ENCODE data around the gene BICC1.

Gene BICC1

GRCh38 chr10:58555930-58556311 is 43.2 kb downstream of the BICC1 start:
- no peak overlapping the region for H3K27ac ChIP-seq

GRCh38 chr10:58556516-58557165 is 44.0 kb downstream of the BICC1 start:
- H3K27ac ChIP-seq: no peak overlapping the region
- no peak overlapping the region for H3K4me3 ChIP-seq

More at GRCh38 chr10:58555930-58556311, 43.2 kb downstream of the BICC1 start:
- no peak overlapping the region for H3K4me3 ChIP-seq

GRCh38 chr10:58557714-58558113 is 45.0 kb downstream of the BICC1 start:
- no peak overlapping the region for H3K27ac ChIP-seq
- H3K4me3 ChIP-seq: no peak overlapping the region

GRCh38 chr10:58560068-58560467 is 47.4 kb downstream of the BICC1 start:
- H3K4me3 ChIP-seq: no peak overlapping the region
- H3K27ac ChIP-seq: no peak overlapping the region

GRCh38 chr10:58565271-58565670 is 52.6 kb downstream of the BICC1 start:
- Histone ChIP-seq H3K4me3 (no peak overlapping the region), H3K27ac (no peak overlapping the region)

- Histone ChIP-seq H3K4me3 (no peak overlapping the region), H3K27ac (peak overlapping the region in 2 of 21 experiments; percentile 25 to 43)
Measured at GRCh38 chr10:58567652-58568051, 55.0 kb downstream of the BICC1 start.

- Histone ChIP-seq H3K27ac (peak overlapping the region in 2 of 21 experiments; percentile 25 to 43), H3K4me3 (no peak overlapping the region)
Measured at GRCh38 chr10:58568428-58568935, 55.8 kb downstream of the BICC1 start.

GRCh38 chr10:58570307-58570723 is 57.6 kb downstream of the BICC1 start:
- peak overlapping the region in 5 of 21 experiments; percentile 2 to 31 (median 21) for H3K27ac ChIP-seq

GRCh38 chr10:58570979-58571378 is 58.3 kb downstream of the BICC1 start:
- Histone ChIP-seq H3K4me3 (no peak overlapping the region), H3K27ac (peak overlapping the region in 5 of 21 experiments; percentile 2 to 88 (median 21))

More at GRCh38 chr10:58570307-58570723, 57.6 kb downstream of the BICC1 start:
- no peak overlapping the region for H3K4me3 ChIP-seq

GRCh38 chr10:58573144-58573543 is 60.5 kb downstream of the BICC1 start:
- Histone ChIP-seq H3K4me3 (no peak overlapping the region), H3K27ac (peak overlapping the region in 10 of 21 experiments; percentile 5 to 88 (median 38))

- Histone ChIP-seq H3K27ac (peak overlapping the region in 9 of 21 experiments; percentile 5 to 88 (median 38)), H3K4me3 (no peak overlapping the region)
Measured at GRCh38 chr10:58574058-58574457, 61.4 kb downstream of the BICC1 start.

GRCh38 chr10:58575491-58575890 is 62.8 kb downstream of the BICC1 start:
- no peak overlapping the region for H3K4me3 ChIP-seq
- peak overlapping the region in 4 of 21 experiments; percentile 9 to 88 (median 36) for H3K27ac ChIP-seq

- peak overlapping the region in 18 of 21 experiments; percentile 12 to 88 (median 64) for H3K27ac ChIP-seq
- H3K4me3 ChIP-seq: no peak overlapping the region
Measured at GRCh38 chr10:58576751-58577436, 64.2 kb downstream of the BICC1 start.

- Histone ChIP-seq H3K27ac (peak overlapping the region in 17 of 21 experiments; percentile 12 to 88 (median 63)), H3K4me3 (no peak overlapping the region)
Measured at GRCh38 chr10:58577437-58577777, 64.7 kb downstream of the BICC1 start.

GRCh38 chr10:58578366-58578765 is 65.7 kb downstream of the BICC1 start:
- Histone ChIP-seq H3K27ac (peak overlapping the region in 11 of 21 experiments; percentile 6 to 88 (median 38)), H3K4me3 (no peak overlapping the region)

- Histone ChIP-seq H3K4me3 (no peak overlapping the region), H3K27ac (peak overlapping the region in 12 of 21 experiments; percentile 3 to 88 (median 36))
Measured at GRCh38 chr10:58579011-58579655, 66.5 kb downstream of the BICC1 start.

- no peak overlapping the region for H3K4me3 ChIP-seq
- peak overlapping the region in 1 of 21 experiments; percentile 2 for H3K27ac ChIP-seq
Measured at GRCh38 chr10:58582045-58582444, 69.4 kb downstream of the BICC1 start.

GRCh38 chr10:58585435-58585834 is 72.8 kb downstream of the BICC1 start:
- no peak overlapping the region for H3K4me3 ChIP-seq
- no peak overlapping the region for H3K27ac ChIP-seq

GRCh38 chr10:58586282-58587245 is 73.9 kb downstream of the BICC1 start:
- H3K27ac ChIP-seq: no peak overlapping the region
- no peak overlapping the region for H3K4me3 ChIP-seq

Data from skin epidermis (tissue), 12 donors.